ENCODE data around the gene OLIG2.

DNA sequence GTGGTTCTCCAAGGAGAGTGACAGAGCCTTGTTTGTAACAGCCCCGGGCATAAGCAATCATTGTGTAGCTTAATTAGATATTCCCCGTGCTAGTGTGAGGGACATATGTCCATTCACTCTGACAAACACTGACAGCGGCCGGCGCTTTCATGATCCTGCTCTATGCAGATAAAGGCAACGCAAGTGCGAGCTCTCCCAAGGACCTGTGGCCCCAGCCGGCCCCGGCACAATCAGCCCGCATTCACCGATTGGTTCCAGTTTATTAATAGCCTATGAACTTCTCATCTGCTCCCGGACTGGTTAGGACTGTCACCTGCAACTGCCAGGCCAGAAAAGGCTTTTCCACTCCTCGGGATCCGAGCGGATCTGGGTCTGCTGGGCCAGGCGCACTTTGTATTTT lies 26.2 kb downstream of the OLIG2 start:
- TF ChIP-seq POLR2A (IDR thresholded peaks at IDR 0.05; ENCODE audit: borderline replicate concordance, extremely low read depth, insufficient read depth, insufficient read length) (no peak), POLR2AphosphoS5 (IDR thresholded peaks at IDR 0.05; ENCODE audit: low read depth, low read length) (no peak), EZH2 (IDR thresholded peaks at IDR 0.05) (no peak), ZNF274 (IDR thresholded peaks at IDR 0.05; ENCODE audit: low read depth, low read length) (no peak), SP1 (IDR thresholded peaks at IDR 0.05; ENCODE audit: low read depth) (no peak), CEBPB (IDR thresholded peaks at IDR 0.05; ENCODE audit: low read depth) (no peak), RAD21 (IDR thresholded peaks at IDR 0.05; ENCODE audit: low read depth) (no peak), SIN3A (IDR thresholded peaks at IDR 0.05; ENCODE audit: low read depth) (no peak)
- TF ChIP-seq, protein P1, sequence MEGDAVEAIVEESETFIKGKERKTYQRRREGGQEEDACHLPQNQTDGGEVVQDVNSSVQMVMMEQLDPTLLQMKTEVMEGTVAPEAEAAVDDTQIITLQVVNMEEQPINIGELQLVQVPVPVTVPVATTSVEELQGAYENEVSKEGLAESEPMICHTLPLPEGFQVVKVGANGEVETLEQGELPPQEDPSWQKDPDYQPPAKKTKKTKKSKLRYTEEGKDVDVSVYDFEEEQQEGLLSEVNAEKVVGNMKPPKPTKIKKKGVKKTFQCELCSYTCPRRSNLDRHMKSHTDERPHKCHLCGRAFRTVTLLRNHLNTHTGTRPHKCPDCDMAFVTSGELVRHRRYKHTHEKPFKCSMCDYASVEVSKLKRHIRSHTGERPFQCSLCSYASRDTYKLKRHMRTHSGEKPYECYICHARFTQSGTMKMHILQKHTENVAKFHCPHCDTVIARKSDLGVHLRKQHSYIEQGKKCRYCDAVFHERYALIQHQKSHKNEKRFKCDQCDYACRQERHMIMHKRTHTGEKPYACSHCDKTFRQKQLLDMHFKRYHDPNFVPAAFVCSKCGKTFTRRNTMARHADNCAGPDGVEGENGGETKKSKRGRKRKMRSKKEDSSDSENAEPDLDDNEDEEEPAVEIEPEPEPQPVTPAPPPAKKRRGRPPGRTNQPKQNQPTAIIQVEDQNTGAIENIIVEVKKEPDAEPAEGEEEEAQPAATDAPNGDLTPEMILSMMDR (IDR thresholded peaks at IDR 0.05 in 2 of 3, conservative IDR thresholded peaks at IDR 0.05 in 1 of 3; ENCODE audit: borderline replicate concordance in 1 of 3, insufficient read depth in 1 of 3, low read depth in 2 of 3, low read length in 2 of 3), result no peak
- TF ChIP-seq, protein P2, sequence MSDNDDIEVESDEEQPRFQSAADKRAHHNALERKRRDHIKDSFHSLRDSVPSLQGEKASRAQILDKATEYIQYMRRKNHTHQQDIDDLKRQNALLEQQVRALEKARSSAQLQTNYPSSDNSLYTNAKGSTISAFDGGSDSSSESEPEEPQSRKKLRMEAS (IDR thresholded peaks at IDR 0.05), result no peak
